HCT116 (cell line): Measurements from ENCODE around the gene HIGD1A. TPM values are rescaled to one million over a fixed set of nuclear protein-coding genes. Genes with fewer than 3 reads are reported as not detected.

Source experiments
- ATAC-seq: fragments of 200-7000 bp; cut with Tn5 transposase; 2 replicates; pipeline ENCODE4 v1.9.1; 2020; ENCODE audit warnings: mild to moderate bottlenecking, moderate library complexity
- BruUV-seq: library from RNA; stranded (reverse); fragments of 400-500 nt; replicated peaks from 2 replicates; lab custom pipeline; 2021; lab: Mats Ljungman, UMichigan
- CTCF ChIA-PET: fragments of 300-600 bp; sonication (Branson Sonifier 250); formaldehyde crosslinking; loops from one replicate; lab custom pipeline; 2021; ENCODE audit warnings: antibody characterized with exemption; lab: Charles Lee
- POLR2A ChIA-PET: fragments of 300-600, 350-600 bp; sonication (Branson Sonifier 250); formaldehyde crosslinking; loops from one replicate; lab custom pipeline; 2021; ENCODE audit warnings: antibody characterized with exemption; lab: Charles Lee
- RAD21 ChIA-PET, 2 experiments: fragments of 300-600 bp; sonication (Branson Sonifier 250); formaldehyde crosslinking; loops; one replicate each; lab custom pipeline; 2023; ENCODE audit warnings: low total read pairs in 2 of 2; ENCODE audit not compliant: uncharacterized antibody in 2 of 2, unreplicated experiment in 2 of 2, low non-redundant PET in 1 of 2; lab: Charles Lee
- DNase-seq: peaks from one replicate; pipeline ENCODE4 v3.0.0-alpha.2; 2010; ENCODE audit warnings: low read depth, low spot score
- H2AFZ ChIP-seq: fragments of 200-600 bp; shearing (Covaris generic), sonication (generic); 2 replicates; pipeline ENCODE4 v1.6.1; 2017; ENCODE audit warnings: low read depth, mixed run types, mixed read lengths, antibody characterized with exemption, low read length; ENCODE audit not compliant: poor library complexity, severe bottlenecking
- H3K27ac ChIP-seq: 2 replicates; pipeline ENCODE4 v1.5.1; 2012; ENCODE audit warnings: low read depth, low read length
- H3K27me3 ChIP-seq: fragments of 200-600 bp; sonication (generic); 2 replicates; pipeline ENCODE4 v1.6.1; 2016; ENCODE audit warnings: mixed run types, low read length, mixed read lengths; ENCODE audit not compliant: insufficient read depth
- H3K36me3 ChIP-seq, 2 experiments: fragments of 200-500 bp in 1 of 2; fragments of 200-600 bp in 1 of 2; sonication (Bioruptor generic) in 1 of 2; sonication (generic) in 1 of 2; 2 replicates each; pipeline versions ENCODE4 v1.5.1 to v1.6.1; 2014 to 2016; ENCODE audit warnings: low read length in 2 of 2, inconsistent platforms in 1 of 2, mixed read lengths in 1 of 2, mixed run types in 1 of 2; ENCODE audit not compliant: insufficient read depth in 2 of 2, control insufficient read depth in 1 of 2
- H3K4me1 ChIP-seq, 2 experiments: fragments of 200-600 bp in 1 of 2; sonication (generic) in 1 of 2; 2 replicates each; pipeline versions ENCODE4 v1.5.1 to v1.6.1; 2012 to 2017; ENCODE audit warnings: low read length in 2 of 2, inconsistent platforms in 1 of 2, mild to moderate bottlenecking in 1 of 2, mixed read lengths in 1 of 2, mixed run types in 1 of 2, moderate library complexity in 1 of 2; ENCODE audit not compliant: insufficient read depth in 2 of 2, control insufficient read depth in 1 of 2
- H3K4me2 ChIP-seq: fragments of 200-600 bp; sonication (generic); 2 replicates; pipeline ENCODE4 v1.6.1; 2017; ENCODE audit warnings: mixed run types, low read length, mixed read lengths
- H3K4me3 ChIP-seq, 2 experiments: fragments of 200-600 bp in 1 of 2; sonication (generic) in 1 of 2; replicated peaks in 1 of 2; 2 replicates each; pipeline ENCODE4 v1.5.1; 2011 to 2016; ENCODE audit warnings: low read length in 2 of 2, control low read depth in 1 of 2, low read depth in 1 of 2, mild to moderate bottlenecking in 1 of 2, mixed read lengths in 1 of 2, mixed run types in 1 of 2
- H3K79me2 ChIP-seq: fragments of 200-600 bp; sonication (generic); 2 replicates; pipeline ENCODE4 v1.6.1; 2017; ENCODE audit warnings: mild to moderate bottlenecking, mixed run types, low read length, moderate library complexity, mixed read lengths; ENCODE audit not compliant: insufficient read depth
- H3K9ac ChIP-seq: fragments of 200-600 bp; sonication (generic); 2 replicates; pipeline ENCODE4 v1.6.1; 2016; ENCODE audit warnings: low read length, mixed read lengths
- H3K9me2 ChIP-seq: fragments of 200-600 bp; sonication (generic), shearing (Covaris generic); 2 replicates; pipeline ENCODE4 v1.6.1; 2017; ENCODE audit warnings: mixed run types, mild to moderate bottlenecking, moderate library complexity; ENCODE audit not compliant: insufficient read depth
- H3K9me3 ChIP-seq, 2 experiments: fragments of 200-500 bp in 1 of 2; fragments of 200-600 bp in 1 of 2; sonication (Bioruptor generic) in 1 of 2; sonication (generic) in 1 of 2; 2 replicates each; pipeline ENCODE4 v1.6.1; 2014 to 2017; ENCODE audit warnings: low read length in 2 of 2, mixed read lengths in 2 of 2, inconsistent platforms in 1 of 2, low read depth in 1 of 2, mild to moderate bottlenecking in 1 of 2, mixed run types in 1 of 2, moderate library complexity in 1 of 2; ENCODE audit not compliant: control insufficient read depth in 1 of 2, insufficient read depth in 1 of 2
- H4K20me1 ChIP-seq: fragments of 200-600 bp; sonication (generic), shearing (Covaris generic); 2 replicates; pipeline ENCODE4 v1.6.1; 2017; ENCODE audit warnings: mixed run types, mild to moderate bottlenecking, moderate library complexity; ENCODE audit not compliant: insufficient read depth
- ATF3 ChIP-seq: IDR thresholded peaks from 2 replicates; pipeline ENCODE4 v1.6.1; 2012
- CBX3 ChIP-seq: IDR thresholded peaks from 2 replicates; pipeline ENCODE4 v1.6.1; 2012; ENCODE audit warnings: low read depth
- CTCF ChIP-seq, 3 experiments: fragments of 200-600 bp in 1 of 3; sonication (generic) in 1 of 3; IDR thresholded peaks in 2 of 3; conservative IDR thresholded peaks in 1 of 3; 2 replicates each; pipeline ENCODE4 v1.5.1; 2012 to 2017; ENCODE audit warnings: low read depth in 2 of 3, low read length in 2 of 3, antibody characterized with exemption in 1 of 3, borderline replicate concordance in 1 of 3, control low read depth in 1 of 3, mild to moderate bottlenecking in 1 of 3, mixed read lengths in 1 of 3, mixed run types in 1 of 3, moderate library complexity in 1 of 3; ENCODE audit not compliant: insufficient read depth in 1 of 3
- EGR1 ChIP-seq: IDR thresholded peaks from 2 replicates; pipeline ENCODE4 v1.6.1; 2012; ENCODE audit warnings: low read depth
- ELF1 ChIP-seq: IDR thresholded peaks from 2 replicates; pipeline ENCODE4 v1.6.1; 2012; ENCODE audit warnings: low read depth, borderline replicate concordance
- EZH2 ChIP-seq: fragments of 200-600 bp; sonication (generic); IDR thresholded peaks from 2 replicates; pipeline ENCODE4 v1.6.1; 2017; ENCODE audit warnings: antibody characterized with exemption, mixed run types
- FOSL1 ChIP-seq: IDR thresholded peaks from 2 replicates; pipeline ENCODE4 v1.6.1; 2012; ENCODE audit warnings: low read depth
- JUND ChIP-seq: IDR thresholded peaks from 2 replicates; pipeline ENCODE4 v1.6.1; 2012
- MAX ChIP-seq: IDR thresholded peaks from 2 replicates; pipeline ENCODE4 v1.6.1; 2012
- POLR2AphosphoS5 ChIP-seq: IDR thresholded peaks from 2 replicates; pipeline ENCODE4 v1.6.1; 2011; ENCODE audit warnings: mild to moderate bottlenecking, low read depth, low read length, moderate library complexity
- RAD21 ChIP-seq: IDR thresholded peaks from 2 replicates; pipeline ENCODE4 v1.6.1; 2012; ENCODE audit warnings: low read depth, mild to moderate bottlenecking
- REST ChIP-seq: IDR thresholded peaks from 2 replicates; pipeline ENCODE4 v1.6.1; 2012; ENCODE audit warnings: low read depth
- SIN3A ChIP-seq: IDR thresholded peaks from 2 replicates; pipeline ENCODE4 v1.6.1; 2012; ENCODE audit warnings: low read depth
- SP1 ChIP-seq: IDR thresholded peaks from 2 replicates; pipeline ENCODE4 v1.6.1; 2012; ENCODE audit warnings: low read depth
- TCF7L2 ChIP-seq: IDR thresholded peaks from 2 replicates; pipeline ENCODE4 v1.7.0; 2011; ENCODE audit warnings: borderline replicate concordance, inconsistent platforms; ENCODE audit not compliant: insufficient read depth, insufficient read length; ENCODE audit errors: extremely low read depth
- YY1 ChIP-seq: IDR thresholded peaks from 2 replicates; pipeline ENCODE4 v1.6.1; 2011; ENCODE audit warnings: low read length, low read depth, moderate library complexity, mild to moderate bottlenecking; ENCODE audit not compliant: insufficient replicate concordance; ENCODE audit errors: extremely low read depth
- ZBTB33 ChIP-seq: IDR thresholded peaks from 2 replicates; pipeline ENCODE4 v1.6.1; 2011; ENCODE audit warnings: mild to moderate bottlenecking, low read length, moderate library complexity; ENCODE audit not compliant: insufficient replicate concordance; ENCODE audit errors: extremely low read depth
- ZFX ChIP-seq: fragments of 450-650 bp; IDR thresholded peaks from 2 replicates; pipeline ENCODE4 v1.6.1; 2017
- ZNF274 ChIP-seq: fragments of 200-500 bp; sonication (Bioruptor generic); IDR thresholded peaks from 2 replicates; pipeline ENCODE4 v1.6.1; 2014; ENCODE audit warnings: mild to moderate bottlenecking, low read depth, low read length, inconsistent platforms
- intact Hi-C: fragments of 100-400 bp; cut with micrococcal nuclease; formaldehyde crosslinking; loops from 2 replicates; pipeline ENCODE4 v1.10.0; 2022
- total RNA-seq: library from RNA; stranded (reverse); gene quantifications from one replicate; pipeline ENCODE4 v1.2.1, GENCODE V29; 2021; ENCODE audit not compliant: unreplicated experiment

Gene HIGD1A
- total RNA-seq, 1 experiment from 2014 or later = 71.2 TPM

GRCh38 chr3:42809202-42809601, 4.9 kb upstream of the HIGD1A start, which contains the start of gene ACKR2:
ACKR2 (plus strand) TSS chr3:42809445; CDS start chr3:42864503, 55,058 bp downstream.
- Histone ChIP-seq H3K4me3 (no peak within 1 kb of the TSS), H3K36me3 (no peaks in the 10 kb centered on the region), H3K9me3 (no peaks in the 10 kb centered on the region), H3K9ac (no peak within 1 kb of the TSS), H3K4me1 (peaks cover 0 to 7% of the 10 kb centered on the region in 2 experiments; a peak in 2 of 4 replicates), H3K9me2 (no peaks in the 10 kb centered on the region), H2AFZ (no peak within 1 kb of the TSS), H3K79me2 (no peaks in the 10 kb centered on the region), H3K4me2 (no peak within 1 kb of the TSS), H3K27me3 (no peaks in the 10 kb centered on the region), H4K20me1 (no peaks in the 10 kb centered on the region), H3K27ac (no peak within 1 kb of the TSS)
- intact Hi-C loops = no loop called here
- BruUV-seq = no TSS peak
- no peak for DNase-seq
- RAD21 ChIA-PET = no interaction called here
- POLR2A ChIA-PET = no interaction called here
- ATAC-seq = no peak
- TF ChIP-seq YY1 (no peak), RAD21 (no peak), ZNF274 (no peak), POLR2AphosphoS5 (no peak), SIN3A (no peak), EZH2 (no peak), JUND (no peak), ELF1 (no peak), SP1 (no peak), ATF3 (no peak), EGR1 (no peak), MAX (no peak), ZFX (no peak), TCF7L2 (no peak), ZBTB33 (no peak), CTCF (IDR thresholded peaks at IDR 0.05 in 2 of 3, conservative IDR thresholded peaks at IDR 0.05 in 1 of 3; ENCODE audit: borderline replicate concordance in 1 of 3, insufficient read depth in 1 of 3, low read depth in 2 of 3, low read length in 2 of 3) (no peak), FOSL1 (no peak), REST (no peak), CBX3 (no peak)
- CTCF ChIA-PET = no interaction called here
